RWPE2 (cell line): ENCODE results near the gene SHE.
A peak's percentile ranks its signal among the peaks of the same experiment; 100 is the strongest.
"Not testable (repeated sequence)": the region's sequence is repeated elsewhere in the genome, so short reads cannot be mapped to it uniquely, and the experiment has no call there.

Experiments
- ATAC-seq: fragments of 200-7000 bp; cut with Tn5 transposase; 3 replicates; pipeline ENCODE4 v1.9.1; 2021; ENCODE audit warnings: low read depth
- DNase-seq: peaks from one replicate; pipeline ENCODE4 v3.0.0-alpha.2; 2020; ENCODE audit warnings: low spot score
- H3K27ac ChIP-seq: fragments of 450-650 bp; 2 replicates; pipeline ENCODE4 v1.5.1; 2017; ENCODE audit warnings: mild to moderate bottlenecking; ENCODE audit not compliant: poor library complexity, severe bottlenecking
- H3K27me3 ChIP-seq: fragments of 250-450 bp; sonication (Bioruptor Pico); 2 replicates; pipeline ENCODE4 v1.5.1; 2021; ENCODE audit warnings: mild to moderate bottlenecking, moderate library complexity; ENCODE audit not compliant: insufficient read depth, poor library complexity, severe bottlenecking
- H3K36me3 ChIP-seq: fragments of 250-450 bp; sonication (Bioruptor Pico); 2 replicates; pipeline ENCODE4 v1.5.1; 2020; ENCODE audit warnings: low read depth, mild to moderate bottlenecking, moderate library complexity
- H3K4me1 ChIP-seq: fragments of 250-450 bp; sonication (Bioruptor Pico); 2 replicates; pipeline ENCODE4 v1.5.1; 2021; ENCODE audit warnings: mild to moderate bottlenecking, moderate library complexity; ENCODE audit not compliant: insufficient read depth, poor library complexity, severe bottlenecking
- H3K4me3 ChIP-seq: fragments of 250-450 bp; sonication (Bioruptor Pico); 2 replicates; pipeline ENCODE4 v1.5.1; 2021; ENCODE audit warnings: mild to moderate bottlenecking, moderate library complexity; ENCODE audit not compliant: severe bottlenecking
- H3K9me3 ChIP-seq: fragments of 250-450 bp; sonication (Bioruptor Pico); 2 replicates; pipeline ENCODE4 v1.5.1; 2021; ENCODE audit warnings: mild to moderate bottlenecking, moderate library complexity; ENCODE audit not compliant: severe bottlenecking
- CTCF ChIP-seq: fragments of 450-650 bp; IDR thresholded peaks from one replicate; pipeline ENCODE4 v1.5.1; 2017; ENCODE audit warnings: mild to moderate bottlenecking, moderate library complexity; ENCODE audit not compliant: poor library complexity, severe bottlenecking

The SHE gene

DNA sequence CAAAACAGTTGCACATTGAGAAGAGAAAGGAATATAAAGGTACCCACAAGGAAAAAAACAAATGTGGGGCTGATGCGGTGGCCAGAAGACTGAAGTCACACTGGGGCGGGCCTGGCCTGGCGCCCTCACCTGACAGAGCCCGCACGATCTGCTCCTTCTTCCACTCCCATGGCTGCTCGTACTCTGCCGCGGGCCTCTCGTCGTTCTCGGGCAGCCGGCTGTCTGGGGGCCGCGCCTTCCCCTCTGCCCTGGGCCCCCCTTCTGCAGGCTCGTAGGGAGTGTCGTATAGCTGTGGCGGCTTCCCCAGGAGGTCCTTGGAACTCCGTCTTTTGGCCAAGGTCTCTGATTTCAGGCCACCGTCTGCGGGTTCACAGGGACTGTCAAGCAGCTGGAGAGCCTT, 13.3 kb downstream of the SHE start:
- Histone ChIP-seq H3K27me3 (peaks cover 20% of the 10 kb centered on the region), H3K36me3 (no peaks in the 10 kb centered on the region), H3K9me3 (no peaks in the 10 kb centered on the region), H3K4me1 (no peaks in the 10 kb centered on the region), H3K27ac (no peak overlapping the region), H3K4me3 (no peak overlapping the region)
- no peak for TF ChIP-seq CTCF
- ATAC-seq (no peak), DNase-seq (no peak)

- H3K27me3 ChIP-seq: peaks cover 10% of the 10 kb centered on the region
- H3K36me3 ChIP-seq, DNase-seq, H3K9me3 ChIP-seq, H3K4me3 ChIP-seq, H3K4me1 ChIP-seq, H3K27ac ChIP-seq, ATAC-seq: not testable (repeated sequence)
Measured at GRCh38 chr1:154486756-154487155, 15.5 kb downstream of the SHE start.

DNA sequence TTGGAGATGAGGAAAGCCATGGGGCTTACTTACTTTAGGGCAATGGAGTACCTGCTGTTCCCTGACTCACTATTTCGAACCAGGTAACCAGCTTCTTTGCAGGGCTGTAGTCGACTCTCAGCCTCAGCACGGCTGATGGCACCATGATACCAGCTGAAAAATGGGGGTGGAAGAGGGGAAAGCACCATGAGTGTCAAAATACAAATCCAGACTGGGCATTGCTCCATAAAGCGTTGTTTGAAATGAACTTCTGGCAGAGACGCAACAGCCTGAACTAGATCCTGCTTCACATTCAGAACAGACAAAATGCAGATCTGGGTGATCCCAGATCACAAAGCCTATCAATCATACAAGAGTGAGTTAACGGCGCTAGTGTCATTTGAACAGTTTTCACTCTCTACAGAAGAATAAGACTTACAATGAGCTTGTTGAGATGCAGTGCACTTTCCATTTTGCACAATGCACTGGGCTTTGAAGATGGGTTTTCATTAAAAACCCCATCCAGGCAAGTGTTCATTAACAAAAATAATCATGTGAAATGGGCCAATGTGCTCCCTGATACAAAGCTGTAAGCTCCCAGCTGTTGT, 16.2 kb downstream of the SHE start:
- Histone ChIP-seq H3K4me3 (no peak overlapping the region), H3K27ac (no peak overlapping the region), H3K27me3 (peaks cover 3% of the 10 kb centered on the region), H3K36me3 (no peaks in the 10 kb centered on the region), H3K4me1 (no peaks in the 10 kb centered on the region), H3K9me3 (no peaks in the 10 kb centered on the region)
- ATAC-seq (no peak), DNase-seq (no peak)
- TF ChIP-seq CTCF: no peak

- Histone ChIP-seq H3K27me3 (no peaks in the 10 kb centered on the region), H3K36me3 (no peaks in the 10 kb centered on the region), H3K27ac (no peak overlapping the region), H3K4me1 (no peaks in the 10 kb centered on the region), H3K9me3 (no peaks in the 10 kb centered on the region), H3K4me3 (no peak overlapping the region)
- DNase-seq: no peak
- ATAC-seq: no peak
- TF ChIP-seq CTCF: no peak
Measured at GRCh38 chr1:154485106-154485505, 17.1 kb downstream of the SHE start.

DNA sequence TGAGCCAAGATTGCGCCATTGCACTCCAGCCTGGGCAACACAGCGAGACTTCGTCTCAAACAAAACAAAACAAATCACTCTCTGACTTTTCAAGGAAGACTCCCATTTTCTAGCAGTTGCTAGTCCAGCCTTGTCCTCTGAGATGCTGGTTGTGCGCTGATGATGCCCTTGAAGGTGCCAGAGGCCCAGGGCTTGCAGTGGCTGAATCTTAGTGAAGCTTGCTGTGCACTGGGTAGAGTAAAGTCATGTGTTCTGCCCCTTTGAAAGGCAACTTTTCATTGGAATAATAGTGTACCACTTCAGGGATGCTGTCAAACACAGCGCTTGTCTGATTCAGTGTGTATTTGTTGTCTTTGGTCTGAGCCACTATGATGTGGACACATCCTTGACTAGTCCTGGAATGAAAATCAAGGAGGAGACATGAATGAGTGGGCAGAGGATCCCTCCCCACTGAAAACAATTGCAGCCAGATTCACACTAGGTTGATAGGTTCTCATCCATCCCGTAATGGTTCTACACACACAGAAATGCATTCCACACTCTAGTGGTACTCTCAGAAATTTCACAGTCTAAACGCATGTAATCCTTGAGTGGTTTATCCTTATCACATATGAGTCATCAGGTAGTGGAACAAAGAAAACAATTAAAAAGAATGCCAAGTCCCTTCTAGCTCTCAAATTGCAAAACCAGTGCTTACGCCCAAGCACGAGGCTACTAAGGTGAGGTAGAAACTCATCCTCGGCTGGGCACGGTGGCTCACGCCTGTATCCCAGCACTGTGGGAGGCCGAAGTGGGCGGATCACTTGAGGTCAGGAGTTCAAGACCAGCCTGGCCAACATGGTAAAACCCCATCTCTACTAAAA, 18.0 kb downstream of the SHE start:
- Histone ChIP-seq H3K36me3 (no peaks in the 10 kb centered on the region), H3K9me3 (no peaks in the 10 kb centered on the region), H3K27ac (no peak overlapping the region), H3K4me1 (no peaks in the 10 kb centered on the region), H3K4me3 (no peak overlapping the region), H3K27me3 (no peaks in the 10 kb centered on the region)
- ATAC-seq (peak; percentile 68), DNase-seq (no peak)
- no peak for TF ChIP-seq CTCF
